GM06990 (cell line): ENCODE measurements around the gene TMCC1.
"Not testable (repeated sequence)": the region's sequence is repeated elsewhere in the genome, so short reads cannot be mapped to it uniquely, and the experiment has no call there.

ENCODE experiments used
- DNase-seq: peaks from one replicate; pipeline ENCODE4 v3.0.0-alpha.2; 2011; ENCODE audit not compliant: insufficient read length; ENCODE audit errors: extremely low read depth
- H3K27me3 ChIP-seq: replicated peaks from 2 replicates; pipeline ENCODE4 v1.6.0; 2011; ENCODE audit warnings: low read length; ENCODE audit not compliant: control insufficient read depth, insufficient read depth
- H3K36me3 ChIP-seq: 2 replicates; pipeline ENCODE4 v1.5.1; 2011; ENCODE audit warnings: low read length; ENCODE audit not compliant: control insufficient read depth, insufficient read depth
- H3K4me3 ChIP-seq: replicated peaks from 2 replicates; pipeline ENCODE4 v1.5.1; 2011; ENCODE audit warnings: low read depth, mild to moderate bottlenecking, control low read depth, low read length
- CTCF ChIP-seq: IDR thresholded peaks from 2 replicates; pipeline ENCODE4 v1.5.1; 2011; ENCODE audit warnings: low read length, control low read depth, mild to moderate bottlenecking, inconsistent platforms; ENCODE audit not compliant: insufficient read depth, poor library complexity, severe bottlenecking

TMCC1 gene

GRCh38 chr3:129766135-129766534, 127.4 kb downstream of the TMCC1 start:
- no peak for DNase-seq
- Histone ChIP-seq H3K27me3 (no peaks in the 10 kb centered on the region), H3K4me3 (no peak overlapping the region), H3K36me3 (no peaks in the 10 kb centered on the region)
- no peak for TF ChIP-seq CTCF

- H3K4me3 ChIP-seq, result no peak overlapping the region
- DNase-seq, result no peak
- H3K27me3 ChIP-seq, result no peaks in the 10 kb centered on the region
- TF ChIP-seq CTCF, result no peak
- no peaks in the 10 kb centered on the region for H3K36me3 ChIP-seq
Measured at GRCh38 chr3:129764090-129764489, 129.4 kb downstream of the TMCC1 start.

- H3K27me3 ChIP-seq, result no peaks in the 10 kb centered on the region
- no peak for DNase-seq
- no peak overlapping the region for H3K4me3 ChIP-seq
- no peak for TF ChIP-seq CTCF
- H3K36me3 ChIP-seq, result no peaks in the 10 kb centered on the region
Measured at GRCh38 chr3:129758785-129759320, 134.7 kb downstream of the TMCC1 start.

GRCh38 chr3:129758306-129758705, 135.2 kb downstream of the TMCC1 start:
- Histone ChIP-seq H3K27me3 (no peaks in the 10 kb centered on the region), H3K36me3 (no peaks in the 10 kb centered on the region), H3K4me3 (no peak overlapping the region)
- TF ChIP-seq CTCF, result no peak
- no peak for DNase-seq

GRCh38 chr3:129756871-129757270, 136.6 kb downstream of the TMCC1 start:
- no peak overlapping the region for H3K4me3 ChIP-seq
- TF ChIP-seq CTCF, result no peak
- no peaks in the 10 kb centered on the region for H3K36me3 ChIP-seq
- H3K27me3 ChIP-seq, result no peaks in the 10 kb centered on the region
- DNase-seq, result no peak

GRCh38 chr3:129751105-129751504, 142.4 kb downstream of the TMCC1 start:
- not testable (repeated sequence) for DNase-seq, H3K36me3 ChIP-seq, H3K27me3 ChIP-seq, H3K4me3 ChIP-seq
